Measurements from ENCODE around the gene MYL12A. TPM values are rescaled to one million over a fixed set of nuclear protein-coding genes. Genes with fewer than 3 reads are reported as not detected.
"Not testable (repeated sequence)": the region's sequence is repeated elsewhere in the genome, so short reads cannot be mapped to it uniquely, and the experiment has no call there.

Gene MYL12A
- total RNA-seq, 3 donors from 2014 or later = 166 to 171 (median 169) TPM

DNA sequence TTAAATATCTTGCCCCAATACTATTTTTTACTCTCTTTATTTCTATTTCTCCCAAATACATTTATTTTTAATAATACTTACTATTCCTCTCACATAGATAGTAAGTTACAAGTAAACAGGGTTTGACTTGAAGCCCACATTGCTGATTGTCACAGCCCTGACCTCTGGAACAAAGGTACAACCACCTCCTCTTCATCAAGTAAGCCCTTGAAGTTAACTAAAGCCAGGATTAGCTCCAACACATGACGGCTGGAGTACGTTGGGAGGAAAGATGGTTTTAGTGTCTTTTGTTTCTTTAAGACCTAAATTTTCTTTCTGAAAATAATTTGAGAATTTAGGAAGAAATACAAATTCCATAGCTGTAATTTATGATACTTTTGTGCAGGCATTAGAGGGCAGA lies 28.8 kb upstream of the MYL12A start:
- Mint-ChIP-seq H3K36me3 (ENCODE audit: insufficient read depth) (no peaks in the 10 kb centered on the region), H3K27me3 (ENCODE audit: low read depth) (no peaks in the 10 kb centered on the region), H3K4me3 (no peak overlapping the region), H3K4me1 (ENCODE audit: low read depth) (peaks cover 8% of the 10 kb centered on the region), H3K9me3 (no peaks in the 10 kb centered on the region)
- ATAC-seq (no peak), DNase-seq (no peak)

DNA sequence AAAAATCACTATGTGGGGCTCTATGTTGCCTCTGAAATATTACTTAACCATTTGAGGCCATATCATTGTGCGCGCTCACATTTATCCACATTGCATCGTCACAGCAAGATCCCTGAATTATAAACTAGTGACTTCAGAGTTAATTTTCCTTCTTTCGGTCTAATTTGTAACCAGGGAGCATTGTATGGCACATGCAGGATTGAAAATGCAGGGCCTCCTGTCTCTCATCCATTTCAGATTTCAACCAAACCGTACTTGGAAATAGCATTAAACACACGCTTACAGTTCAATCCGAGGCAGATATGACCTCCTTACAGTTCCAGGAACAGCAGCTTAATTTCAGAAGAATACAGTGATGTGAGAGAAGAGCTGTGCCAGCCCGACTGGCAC lies 28.4 kb upstream of the MYL12A start:
- ATAC-seq (no peak), DNase-seq (no peak)
- Mint-ChIP-seq H3K9me3 (no peaks in the 10 kb centered on the region), H3K4me1 (ENCODE audit: low read depth) (peaks cover 6% of the 10 kb centered on the region), H3K36me3 (ENCODE audit: insufficient read depth) (no peaks in the 10 kb centered on the region), H3K4me3 (no peak overlapping the region), H3K27me3 (ENCODE audit: low read depth) (no peaks in the 10 kb centered on the region)

DNA sequence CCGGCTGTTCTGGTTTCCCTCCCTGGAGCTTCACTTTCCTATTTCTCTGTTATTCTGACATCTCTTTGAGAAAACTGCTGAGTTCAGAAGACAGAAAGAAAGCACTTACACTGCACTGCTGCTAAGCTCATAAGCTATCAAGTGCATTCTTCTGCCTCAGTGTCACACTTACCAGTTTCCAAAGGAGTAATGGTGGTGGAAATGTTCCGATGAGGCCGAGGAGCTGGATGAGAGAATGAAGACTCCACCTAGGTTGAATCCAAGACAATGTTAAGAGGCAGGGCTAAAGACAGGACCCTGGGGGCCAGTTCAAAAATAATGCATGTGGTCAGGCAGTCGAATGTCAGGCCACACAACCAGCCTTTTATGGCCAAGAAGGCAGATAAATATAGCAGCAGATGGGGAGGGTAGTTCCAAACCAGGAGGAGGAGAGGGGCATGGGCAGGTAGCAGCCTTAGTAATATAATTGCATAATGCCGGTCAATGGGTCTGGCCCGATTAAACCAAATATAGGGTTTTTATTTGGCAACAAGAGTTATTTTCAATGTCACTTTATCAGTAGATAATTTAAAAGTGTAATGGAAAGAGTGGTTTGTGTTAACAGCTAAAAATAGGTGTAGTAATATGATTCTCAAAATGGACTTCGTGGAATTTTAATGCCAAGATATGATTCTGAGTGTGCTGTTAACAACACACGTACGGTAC lies 27.8 kb upstream of the MYL12A start, which contains the start of gene MYOM1:
Gene MYOM1, minus strand, starts transcription at position 338 of the 705 bp plus-strand sequence. CDS start 4,745 bp downstream, outside the sequence.
- no peaks in the 10 kb centered on the region for H3K27me3 Mint-ChIP-seq (ENCODE audit: low read depth)
- H3K9me3 Mint-ChIP-seq = no peaks in the 10 kb centered on the region
- DNase-seq = no peak
- H3K4me1 Mint-ChIP-seq (ENCODE audit: low read depth) = peaks cover 6% of the 10 kb centered on the region
- no peak within 1 kb of the TSS for H3K4me3 Mint-ChIP-seq
- H3K36me3 Mint-ChIP-seq (ENCODE audit: insufficient read depth) = no peaks in the 10 kb centered on the region
- no peak for ATAC-seq

DNA sequence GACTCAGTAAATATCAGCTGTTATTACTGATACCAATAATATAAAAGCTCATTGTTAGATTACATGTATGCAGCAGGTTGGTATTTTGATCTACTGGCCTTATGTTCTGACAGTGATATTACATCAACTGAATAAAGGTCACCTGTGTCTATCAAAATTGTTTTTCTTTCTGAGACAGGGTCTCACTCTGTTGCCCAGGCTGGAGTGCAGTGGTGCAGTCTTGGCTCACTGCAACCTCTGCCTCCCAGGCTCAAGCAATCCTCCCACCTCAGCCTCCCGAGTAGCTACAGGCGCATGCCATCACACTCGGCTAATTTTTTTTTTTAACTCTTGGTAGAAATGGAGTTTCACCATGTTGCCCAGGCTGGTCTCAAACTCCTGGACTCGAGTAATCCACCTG lies 26.7 kb upstream of the MYL12A start:
- not testable (repeated sequence) for ATAC-seq; H3K4me1 Mint-ChIP-seq (ENCODE audit: low read depth); H3K27me3 Mint-ChIP-seq (ENCODE audit: low read depth); H3K4me3 Mint-ChIP-seq; H3K9me3 Mint-ChIP-seq; DNase-seq; H3K36me3 Mint-ChIP-seq (ENCODE audit: insufficient read depth)

DNA sequence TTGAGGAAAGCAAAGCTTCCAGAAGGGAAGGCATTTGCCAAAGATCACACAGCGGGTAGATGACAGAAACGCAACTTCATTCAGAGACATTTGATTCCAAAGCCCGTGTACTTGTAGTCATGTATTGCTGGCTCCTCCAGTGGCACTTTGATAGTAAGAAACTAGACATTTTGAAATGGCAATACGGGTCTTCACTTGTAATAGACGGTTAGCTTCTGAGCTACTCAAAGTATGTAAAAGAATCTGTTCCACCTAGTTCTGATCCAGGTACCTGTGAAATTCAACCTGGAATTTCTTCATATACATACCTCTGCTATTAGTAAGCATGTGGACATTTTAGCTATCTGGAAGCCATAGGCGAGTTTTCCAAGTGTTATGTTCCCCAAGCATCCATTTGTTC lies 26.1 kb upstream of the MYL12A start:
- Mint-ChIP-seq H3K4me1 (ENCODE audit: low read depth) (peaks cover 6% of the 10 kb centered on the region), H3K36me3 (ENCODE audit: insufficient read depth) (no peaks in the 10 kb centered on the region), H3K9me3 (no peaks in the 10 kb centered on the region), H3K4me3 (no peak overlapping the region), H3K27me3 (ENCODE audit: low read depth) (no peaks in the 10 kb centered on the region)
- ATAC-seq (no peak), DNase-seq (no peak)

DNA sequence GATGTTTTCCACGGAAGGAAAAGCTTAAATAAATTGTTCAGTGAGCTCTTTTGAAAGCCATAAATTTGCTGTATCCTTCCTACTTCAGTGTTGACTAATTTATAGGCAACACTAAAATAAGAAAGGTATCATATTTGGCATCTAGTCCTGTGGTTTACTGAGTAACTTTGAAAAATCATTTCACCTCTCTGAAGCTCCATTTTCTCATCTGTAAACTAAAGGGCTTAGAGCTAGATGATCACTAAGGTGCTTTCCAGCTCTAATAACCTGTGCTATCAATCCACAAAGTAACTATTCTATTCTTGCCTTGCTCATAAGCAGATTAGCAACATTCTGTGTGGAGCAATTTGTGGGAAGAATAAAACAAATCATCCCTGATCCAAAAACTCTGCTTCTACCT lies 24.2 kb upstream of the MYL12A start:
- peak in 1 of 2 donors; percentile 43 for ATAC-seq
- H3K4me3 Mint-ChIP-seq = no peak overlapping the region

DNA sequence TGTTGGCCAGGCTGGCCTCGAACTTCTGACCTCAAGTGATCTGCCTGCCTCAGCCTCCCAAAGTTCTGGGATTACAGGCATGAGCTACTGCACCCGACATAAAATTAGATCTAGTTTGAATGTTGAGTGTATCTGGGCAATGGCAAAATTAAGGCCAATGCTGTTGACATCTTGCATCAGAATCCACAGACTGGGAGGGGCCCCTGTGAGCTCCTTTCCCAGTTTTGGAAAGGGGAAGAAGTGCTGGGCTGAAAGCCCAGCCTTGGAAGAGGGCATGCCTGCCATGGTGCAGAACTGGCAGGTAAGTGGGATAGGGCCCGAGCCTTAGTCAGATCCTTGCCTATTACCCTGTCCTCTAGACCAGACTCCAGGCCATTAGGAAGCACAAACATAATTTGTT lies 23.4 kb upstream of the MYL12A start:
- Mint-ChIP-seq H3K27me3 (ENCODE audit: low read depth) (no peaks in the 10 kb centered on the region), H3K9me3 (no peaks in the 10 kb centered on the region), H3K4me3 (no peak overlapping the region), H3K36me3 (ENCODE audit: insufficient read depth) (no peaks in the 10 kb centered on the region), H3K4me1 (ENCODE audit: low read depth) (peaks cover 6% of the 10 kb centered on the region)
- DNase-seq (no peak), ATAC-seq (no peak)

More for the DNA sequence above, 24.2 kb upstream of the MYL12A start:
- no peaks in the 10 kb centered on the region for H3K27me3 Mint-ChIP-seq (ENCODE audit: low read depth)
- peaks cover 6% of the 10 kb centered on the region for H3K4me1 Mint-ChIP-seq (ENCODE audit: low read depth)
- no peaks in the 10 kb centered on the region for H3K9me3 Mint-ChIP-seq
- no peaks in the 10 kb centered on the region for H3K36me3 Mint-ChIP-seq (ENCODE audit: insufficient read depth)
- no peak for DNase-seq

DNA sequence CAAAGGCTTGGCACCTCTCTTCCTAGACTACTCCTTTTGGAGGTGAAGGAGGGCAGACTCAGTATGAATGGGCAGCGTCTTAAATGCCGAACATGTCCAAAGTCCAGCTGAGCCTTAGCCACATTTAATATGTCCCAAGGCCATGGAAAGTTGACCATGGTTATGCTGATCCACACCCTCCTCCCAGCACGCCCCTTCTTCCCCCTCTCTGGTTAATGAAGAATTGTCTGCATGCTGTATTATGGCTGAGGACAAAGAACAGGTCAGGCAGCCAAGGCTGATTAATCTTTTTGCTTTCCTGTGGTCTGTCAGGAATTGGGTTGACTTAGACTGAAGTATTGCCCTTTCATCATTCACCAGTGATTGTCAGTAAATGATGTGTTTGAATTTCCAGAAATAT lies 22.0 kb upstream of the MYL12A start:
- Mint-ChIP-seq H3K4me1 (ENCODE audit: low read depth) (peaks cover 6% of the 10 kb centered on the region), H3K9me3 (no peaks in the 10 kb centered on the region), H3K4me3 (no peak overlapping the region), H3K27me3 (ENCODE audit: low read depth) (no peaks in the 10 kb centered on the region), H3K36me3 (ENCODE audit: insufficient read depth) (no peaks in the 10 kb centered on the region)
- DNase-seq (no peak), ATAC-seq (no peak)

DNA sequence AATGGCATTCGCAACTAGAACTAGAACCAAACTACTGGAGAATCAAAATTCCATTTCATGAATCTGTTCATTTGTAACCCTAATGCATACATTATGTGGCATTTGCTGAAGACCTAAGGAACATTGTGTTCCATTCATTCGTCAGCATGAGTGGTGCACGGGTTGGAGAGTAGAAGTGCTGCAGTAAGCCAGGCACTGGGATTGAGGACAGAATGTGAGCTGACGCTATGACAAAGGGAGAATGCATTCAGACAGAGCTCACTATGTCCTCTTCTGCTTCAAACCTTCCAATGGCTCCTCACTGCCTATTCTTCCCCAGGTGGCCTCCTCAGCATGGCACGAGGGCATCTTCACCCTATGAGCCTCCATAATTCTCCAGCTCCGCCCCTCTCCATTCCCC lies 21.6 kb upstream of the MYL12A start:
- no peaks in the 10 kb centered on the region for H3K27me3 Mint-ChIP-seq (ENCODE audit: low read depth)
- no peaks in the 10 kb centered on the region for H3K9me3 Mint-ChIP-seq
- no peak overlapping the region for H3K4me3 Mint-ChIP-seq
- DNase-seq = no peak
- H3K36me3 Mint-ChIP-seq (ENCODE audit: insufficient read depth) = no peaks in the 10 kb centered on the region
- peaks cover 6% of the 10 kb centered on the region for H3K4me1 Mint-ChIP-seq (ENCODE audit: low read depth)
- no peak for ATAC-seq

DNA sequence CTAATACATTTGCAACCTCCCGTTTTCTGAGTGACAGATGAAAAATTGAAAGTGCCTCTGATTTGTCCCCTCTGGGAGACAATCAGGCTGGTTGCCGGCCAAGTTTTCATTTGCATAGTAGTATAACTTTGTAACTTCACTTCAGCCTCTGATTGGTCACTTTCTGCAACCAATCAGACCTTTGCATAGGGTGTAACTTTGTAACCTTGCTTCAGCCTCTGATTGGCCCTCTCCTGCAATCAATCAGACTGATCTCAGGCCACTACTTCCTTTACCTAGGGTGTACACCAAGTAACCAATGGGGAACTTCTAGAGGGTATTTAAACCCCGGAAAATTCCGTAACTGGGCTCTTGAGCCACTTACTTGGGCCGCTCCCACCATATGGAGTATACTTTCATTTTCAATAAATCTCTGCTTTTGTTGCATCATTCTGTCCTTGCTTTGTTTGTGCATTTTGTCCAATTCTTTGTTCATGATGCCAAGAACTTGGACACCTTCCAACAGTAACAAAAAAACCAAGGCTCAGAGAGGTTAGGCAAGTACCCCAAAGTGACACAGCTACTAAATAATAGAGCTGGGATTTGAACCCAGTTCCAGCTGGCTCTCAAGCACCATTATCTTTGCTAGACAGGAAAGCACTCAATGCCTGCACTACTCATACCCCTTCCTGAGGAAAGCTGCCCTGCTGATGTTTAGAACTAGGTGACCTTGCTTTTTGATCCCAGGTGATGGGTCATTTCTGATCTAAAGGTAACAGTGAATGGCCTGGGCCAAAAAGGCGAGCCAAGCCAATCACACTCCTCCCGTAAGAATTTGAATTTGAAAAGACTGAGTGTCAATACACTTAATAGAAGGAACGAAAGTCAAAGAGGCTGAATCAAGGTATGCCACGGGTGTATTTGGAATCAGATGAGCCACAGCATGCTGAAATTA lies 16.9 kb upstream of the MYL12A start:
- no peak for ATAC-seq
- Mint-ChIP-seq H3K9me3 (no peaks in the 10 kb centered on the region), H3K27me3 (ENCODE audit: low read depth) (no peaks in the 10 kb centered on the region), H3K4me3 (no peak overlapping the region), H3K4me1 (ENCODE audit: low read depth) (no peaks in the 10 kb centered on the region), H3K36me3 (ENCODE audit: insufficient read depth) (no peaks in the 10 kb centered on the region)
- DNase-seq = no peak

DNA sequence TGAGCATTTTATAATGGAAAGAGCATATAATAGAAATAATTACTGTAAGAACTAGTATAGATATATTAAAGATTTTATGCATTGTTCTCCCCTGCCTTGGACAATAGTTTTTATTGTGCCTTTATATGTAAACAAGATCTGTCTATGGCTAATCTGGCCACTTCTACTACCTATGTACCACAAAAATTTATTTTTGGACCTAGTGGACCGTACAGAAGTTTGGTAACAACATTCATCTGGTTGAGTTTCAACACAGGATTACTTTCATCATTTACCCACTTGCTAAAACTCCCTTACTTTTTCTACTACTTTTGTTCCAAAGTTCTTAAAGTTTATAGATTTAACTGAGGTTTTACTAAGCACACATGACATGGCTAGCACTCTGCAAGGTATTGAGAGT lies 14.6 kb upstream of the MYL12A start:
- ATAC-seq (no peak), DNase-seq (no peak)
- Mint-ChIP-seq H3K9me3 (no peaks in the 10 kb centered on the region), H3K36me3 (ENCODE audit: insufficient read depth) (no peaks in the 10 kb centered on the region), H3K4me3 (no peak overlapping the region), H3K27me3 (ENCODE audit: low read depth) (no peaks in the 10 kb centered on the region), H3K4me1 (ENCODE audit: low read depth) (no peaks in the 10 kb centered on the region)

DNA sequence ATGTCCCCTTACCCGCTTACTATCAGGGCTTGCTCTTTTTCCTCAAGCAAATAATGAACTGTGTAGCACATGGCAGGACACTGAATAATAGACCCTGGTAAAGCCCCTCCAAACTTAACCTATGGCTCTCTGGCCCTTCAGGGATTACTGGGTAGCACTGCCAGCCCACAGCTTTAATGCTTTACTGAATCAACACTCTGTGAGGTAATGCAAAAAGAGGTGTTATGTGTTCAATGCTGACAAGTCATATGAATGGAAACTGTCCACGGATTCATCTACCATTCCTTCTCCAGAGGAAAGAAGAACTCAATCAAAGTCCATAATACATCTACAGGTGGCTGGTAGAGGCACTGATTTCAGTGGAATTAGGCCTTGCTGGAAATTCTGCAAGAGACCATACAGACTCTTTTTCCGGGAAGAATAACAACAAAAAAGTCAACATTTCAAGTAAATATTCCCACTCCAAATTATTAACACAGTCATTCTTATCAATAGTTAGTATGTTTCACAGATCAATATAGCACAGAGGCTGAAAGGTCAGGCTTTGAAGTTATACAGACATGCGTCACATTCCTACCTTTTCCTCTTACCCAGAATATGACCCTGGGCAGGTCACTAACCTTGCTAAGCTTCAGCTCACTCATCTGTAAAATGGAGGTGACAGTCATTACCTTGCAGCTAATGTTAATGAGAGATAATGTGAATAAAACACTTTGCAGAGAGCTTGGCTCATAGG lies 14.0 kb upstream of the MYL12A start:
- no peak for DNase-seq
- Mint-ChIP-seq H3K36me3 (ENCODE audit: insufficient read depth) (no peaks in the 10 kb centered on the region), H3K9me3 (no peaks in the 10 kb centered on the region), H3K27me3 (ENCODE audit: low read depth) (no peaks in the 10 kb centered on the region), H3K4me3 (no peak overlapping the region), H3K4me1 (ENCODE audit: low read depth) (no peaks in the 10 kb centered on the region)
- no peak for ATAC-seq

DNA sequence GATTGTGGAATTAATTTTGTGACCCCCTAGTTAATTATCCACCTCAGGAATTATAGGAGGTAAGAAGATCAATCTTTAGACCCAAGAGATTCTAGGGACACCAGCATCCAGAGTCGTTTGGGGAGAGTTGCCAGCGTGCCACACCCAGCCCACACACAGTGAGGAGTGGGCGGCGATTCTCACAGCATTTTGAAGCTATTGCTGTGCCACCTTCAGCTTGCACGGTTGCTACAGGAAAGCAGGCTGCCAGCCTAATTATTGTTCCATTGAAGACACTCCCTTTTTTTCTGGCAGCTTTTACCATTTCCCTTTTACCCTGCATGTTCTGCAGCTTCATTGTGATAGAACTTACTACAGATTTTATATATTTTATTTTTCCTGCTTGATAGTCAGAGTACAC lies 13.1 kb upstream of the MYL12A start:
- Mint-ChIP-seq H3K4me3 (no peak overlapping the region), H3K36me3 (ENCODE audit: insufficient read depth) (no peaks in the 10 kb centered on the region), H3K4me1 (ENCODE audit: low read depth) (peaks cover 3% of the 10 kb centered on the region), H3K27me3 (ENCODE audit: low read depth) (no peaks in the 10 kb centered on the region), H3K9me3 (no peaks in the 10 kb centered on the region)
- no peak for DNase-seq
- ATAC-seq = no peak

DNA sequence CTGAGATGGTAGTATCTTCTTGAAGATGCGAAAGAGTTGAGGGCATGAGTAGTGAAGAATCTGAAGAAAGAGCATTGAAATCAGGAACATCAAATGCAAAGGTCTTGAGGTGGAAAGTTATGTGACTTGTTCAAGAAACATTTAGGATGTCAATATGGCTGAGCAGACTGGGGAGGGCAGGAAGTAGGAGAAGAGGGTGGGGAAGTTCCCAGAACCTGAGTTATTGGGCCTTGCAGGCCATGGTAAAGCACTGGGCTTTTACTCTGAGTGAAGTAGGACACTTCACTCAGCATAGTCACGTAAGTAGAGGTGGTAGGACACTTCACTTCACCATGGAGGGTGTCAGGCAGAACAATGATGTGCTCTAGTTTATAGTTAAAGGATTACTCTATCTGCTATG lies 11.8 kb upstream of the MYL12A start:
- DNase-seq = no peak
- no peak for ATAC-seq
- H3K27me3 Mint-ChIP-seq (ENCODE audit: low read depth) = no peaks in the 10 kb centered on the region
- no peak overlapping the region for H3K4me3 Mint-ChIP-seq
- H3K36me3 Mint-ChIP-seq (ENCODE audit: insufficient read depth) = peaks cover 5% of the 10 kb centered on the region
- H3K9me3 Mint-ChIP-seq = peaks cover 4% of the 10 kb centered on the region
- H3K4me1 Mint-ChIP-seq (ENCODE audit: low read depth) = peaks cover 3% of the 10 kb centered on the region

Data from activated T-cell treated with anti-CD3 and anti-CD28 coated beads, Interleukin-2, amount 50 U/mL, for 4 hours (primary cell).